GM11168 (cell line): ENCODE measurements around the gene FASTKD2.

Experiments
- in situ Hi-C: fragments of 300-500 bp; cut with MboI; formaldehyde crosslinking; loops from one replicate; pipeline ENCODE4 v1.12.0; 2022; ENCODE audit warnings: low sequenced_read_pairs; ENCODE audit not compliant: unreplicated experiment

The FASTKD2 gene

GRCh38 chr2:206831442-206831995 is 66.1 kb downstream of the FASTKD2 start:
- in situ Hi-C loops = no loop called here

GRCh38 chr2:206832873-206833272 is 67.5 kb downstream of the FASTKD2 start:
- in situ Hi-C loops = no loop called here

DNA sequence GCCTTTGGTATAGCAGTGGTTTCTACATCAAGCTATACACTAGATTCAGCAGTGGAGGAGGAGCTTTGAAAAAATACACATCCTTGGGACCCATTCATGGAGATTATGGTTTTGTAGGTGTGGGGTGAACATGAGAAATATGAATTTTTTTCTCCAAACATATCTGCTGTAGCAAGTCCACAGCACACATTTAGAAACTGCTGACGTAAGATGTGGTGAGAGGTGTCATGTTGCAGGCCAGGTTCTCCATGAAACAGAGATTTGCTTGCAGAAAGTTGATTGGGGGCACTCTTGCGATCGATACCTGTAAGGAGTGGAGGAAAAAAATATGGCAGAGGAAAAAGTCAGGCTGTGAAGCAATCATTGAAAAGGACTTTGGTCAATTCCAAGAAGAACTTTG is 67.9 kb downstream of the FASTKD2 start:
- in situ Hi-C loops = no loop called here

DNA sequence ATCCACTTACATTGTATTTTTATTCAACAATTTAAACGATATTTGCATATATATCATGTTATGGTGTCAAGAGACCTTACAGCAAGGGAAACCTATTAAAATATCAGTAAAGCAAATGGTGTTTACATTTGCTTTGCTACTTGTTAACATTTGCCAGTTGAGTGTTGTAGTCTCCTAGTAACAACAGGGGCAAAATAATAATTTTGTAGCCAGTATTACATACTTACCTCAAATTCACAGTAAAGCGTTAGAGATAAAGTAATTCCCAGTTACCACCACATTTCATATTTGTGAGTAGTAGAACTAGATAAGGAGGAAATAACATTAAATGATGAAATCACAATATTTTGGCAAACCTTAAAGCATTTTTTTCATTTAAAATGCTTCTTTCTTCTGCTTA is 71.3 kb downstream of the FASTKD2 start:
- in situ Hi-C loops = no loop called here

DNA sequence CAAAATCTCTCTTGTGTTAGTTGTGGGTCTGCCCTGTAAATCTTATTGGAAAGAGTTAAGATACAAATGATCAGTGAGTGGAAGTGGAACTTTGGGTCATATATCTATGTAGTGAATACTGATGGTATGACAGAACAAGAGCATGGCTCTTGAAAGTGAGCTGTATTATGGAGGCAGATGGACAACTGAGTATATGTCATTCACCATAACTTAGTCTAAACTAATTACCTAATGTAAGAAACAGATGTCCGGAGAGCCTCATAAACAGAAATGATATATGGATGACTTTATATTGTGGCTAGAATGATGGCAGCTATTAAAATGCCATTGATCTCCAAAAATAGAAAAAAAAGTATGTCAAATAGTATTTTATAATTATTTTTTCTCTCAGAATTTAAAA is 72.4 kb downstream of the FASTKD2 start:
- in situ Hi-C loops = no loop called here

DNA sequence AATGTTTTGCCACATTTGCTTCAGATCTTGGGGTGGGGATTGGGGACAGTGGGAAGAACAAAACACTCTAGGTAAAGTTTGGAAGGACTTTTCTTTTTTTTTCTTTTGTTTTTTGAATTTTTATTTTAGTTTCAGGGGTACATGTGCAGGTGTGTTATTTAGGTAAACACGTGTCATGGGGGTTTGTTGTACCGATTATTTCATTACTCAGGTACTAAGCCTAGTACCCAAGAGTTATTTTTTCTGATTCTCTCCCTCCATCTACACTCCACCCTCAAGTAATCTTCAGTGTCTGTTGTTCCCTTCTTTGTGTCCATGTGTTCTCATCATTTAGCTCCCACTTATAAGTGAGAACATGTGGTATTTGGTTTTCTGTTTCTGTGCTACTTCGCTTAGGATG is 73.3 kb downstream of the FASTKD2 start:
- in situ Hi-C loops = no loop called here

GRCh38 chr2:206840999-206841398 is 75.6 kb downstream of the FASTKD2 start:
- in situ Hi-C loops = no loop called here
